MM.1S (cell line): ENCODE results near the gene KIAA0930.

Source experiments
- CTCF ChIP-seq: fragments of 300-600 bp; sonication (generic); IDR thresholded peaks from 2 replicates; pipeline ENCODE4 v1.5.1; 2016; ENCODE audit warnings: antibody characterized with exemption, low read length, mixed read lengths
- EZH2 ChIP-seq: fragments of 300-600 bp; sonication (generic); optimal IDR thresholded peaks from 2 replicates; pipeline ENCODE3; 2017; ENCODE audit warnings: low read depth, mild to moderate bottlenecking, antibody characterized with exemption, low read length, mixed read lengths

GRCh38 chr22:45203150-45203951, 37.3 kb downstream of the KIAA0930 start:
- no peak for TF ChIP-seq CTCF
- TF ChIP-seq EZH2 = no peak
